ENCODE measurements around the gene APOLD1.

DNA sequence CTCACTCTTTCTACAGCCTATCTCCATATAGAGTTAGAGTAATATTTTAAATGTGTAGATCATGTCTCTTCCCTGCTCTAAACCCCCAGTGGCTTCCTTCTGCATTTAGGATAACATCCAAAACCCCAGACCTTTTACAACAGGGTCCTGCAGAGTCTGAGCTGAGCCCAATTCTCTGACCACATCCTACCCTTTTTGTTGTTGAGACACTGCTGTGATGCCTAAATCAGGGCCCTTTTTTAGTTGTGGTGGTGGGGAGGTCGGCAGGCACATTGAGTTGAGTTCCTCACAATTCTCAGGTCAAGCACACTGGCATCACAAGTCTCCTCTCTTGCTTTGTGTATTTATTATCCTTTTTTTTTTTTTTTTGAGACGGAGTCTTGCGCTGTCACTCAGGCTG lies 25.9 kb downstream of the APOLD1 start:
- TF ChIP-seq, protein P1, sequence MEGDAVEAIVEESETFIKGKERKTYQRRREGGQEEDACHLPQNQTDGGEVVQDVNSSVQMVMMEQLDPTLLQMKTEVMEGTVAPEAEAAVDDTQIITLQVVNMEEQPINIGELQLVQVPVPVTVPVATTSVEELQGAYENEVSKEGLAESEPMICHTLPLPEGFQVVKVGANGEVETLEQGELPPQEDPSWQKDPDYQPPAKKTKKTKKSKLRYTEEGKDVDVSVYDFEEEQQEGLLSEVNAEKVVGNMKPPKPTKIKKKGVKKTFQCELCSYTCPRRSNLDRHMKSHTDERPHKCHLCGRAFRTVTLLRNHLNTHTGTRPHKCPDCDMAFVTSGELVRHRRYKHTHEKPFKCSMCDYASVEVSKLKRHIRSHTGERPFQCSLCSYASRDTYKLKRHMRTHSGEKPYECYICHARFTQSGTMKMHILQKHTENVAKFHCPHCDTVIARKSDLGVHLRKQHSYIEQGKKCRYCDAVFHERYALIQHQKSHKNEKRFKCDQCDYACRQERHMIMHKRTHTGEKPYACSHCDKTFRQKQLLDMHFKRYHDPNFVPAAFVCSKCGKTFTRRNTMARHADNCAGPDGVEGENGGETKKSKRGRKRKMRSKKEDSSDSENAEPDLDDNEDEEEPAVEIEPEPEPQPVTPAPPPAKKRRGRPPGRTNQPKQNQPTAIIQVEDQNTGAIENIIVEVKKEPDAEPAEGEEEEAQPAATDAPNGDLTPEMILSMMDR (IDR thresholded peaks at IDR 0.05; ENCODE audit: insufficient read depth, low read length) = no peak
- TF ChIP-seq SPI1 (IDR thresholded peaks at IDR 0.05; ENCODE audit: borderline replicate concordance, low read depth) = no peak
- TF ChIP-seq, protein P2, sequence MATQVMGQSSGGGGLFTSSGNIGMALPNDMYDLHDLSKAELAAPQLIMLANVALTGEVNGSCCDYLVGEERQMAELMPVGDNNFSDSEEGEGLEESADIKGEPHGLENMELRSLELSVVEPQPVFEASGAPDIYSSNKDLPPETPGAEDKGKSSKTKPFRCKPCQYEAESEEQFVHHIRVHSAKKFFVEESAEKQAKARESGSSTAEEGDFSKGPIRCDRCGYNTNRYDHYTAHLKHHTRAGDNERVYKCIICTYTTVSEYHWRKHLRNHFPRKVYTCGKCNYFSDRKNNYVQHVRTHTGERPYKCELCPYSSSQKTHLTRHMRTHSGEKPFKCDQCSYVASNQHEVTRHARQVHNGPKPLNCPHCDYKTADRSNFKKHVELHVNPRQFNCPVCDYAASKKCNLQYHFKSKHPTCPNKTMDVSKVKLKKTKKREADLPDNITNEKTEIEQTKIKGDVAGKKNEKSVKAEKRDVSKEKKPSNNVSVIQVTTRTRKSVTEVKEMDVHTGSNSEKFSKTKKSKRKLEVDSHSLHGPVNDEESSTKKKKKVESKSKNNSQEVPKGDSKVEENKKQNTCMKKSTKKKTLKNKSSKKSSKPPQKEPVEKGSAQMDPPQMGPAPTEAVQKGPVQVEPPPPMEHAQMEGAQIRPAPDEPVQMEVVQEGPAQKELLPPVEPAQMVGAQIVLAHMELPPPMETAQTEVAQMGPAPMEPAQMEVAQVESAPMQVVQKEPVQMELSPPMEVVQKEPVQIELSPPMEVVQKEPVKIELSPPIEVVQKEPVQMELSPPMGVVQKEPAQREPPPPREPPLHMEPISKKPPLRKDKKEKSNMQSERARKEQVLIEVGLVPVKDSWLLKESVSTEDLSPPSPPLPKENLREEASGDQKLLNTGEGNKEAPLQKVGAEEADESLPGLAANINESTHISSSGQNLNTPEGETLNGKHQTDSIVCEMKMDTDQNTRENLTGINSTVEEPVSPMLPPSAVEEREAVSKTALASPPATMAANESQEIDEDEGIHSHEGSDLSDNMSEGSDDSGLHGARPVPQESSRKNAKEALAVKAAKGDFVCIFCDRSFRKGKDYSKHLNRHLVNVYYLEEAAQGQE (IDR thresholded peaks at IDR 0.05; ENCODE audit: insufficient replicate concordance, low read depth) = no peak
- no peak for TF ChIP-seq POLR2AphosphoS5 (IDR thresholded peaks at IDR 0.05; ENCODE audit: low read depth)

Data from HL-60 (cell line).